KMS-11 (cell line): ENCODE results near the gene PLS1.

ENCODE experiments used
- H2AFZ ChIP-seq: fragments of 200-600 bp; sonication (generic); 2 replicates; pipeline ENCODE4 v1.6.1; 2016; ENCODE audit warnings: antibody characterized with exemption, mixed run types, low read depth
- H3K27ac ChIP-seq: fragments of 200-600 bp; sonication (generic); 2 replicates; pipeline ENCODE4 v1.6.1; 2016; ENCODE audit warnings: mild to moderate bottlenecking, mixed run types
- H3K27me3 ChIP-seq: fragments of 200-600 bp; sonication (generic); 2 replicates; pipeline ENCODE4 v1.6.1; 2017; ENCODE audit warnings: mild to moderate bottlenecking, low read depth, mixed run types, moderate library complexity; ENCODE audit not compliant: insufficient read depth
- H3K36me3 ChIP-seq: fragments of 200-600 bp; sonication (generic); 2 replicates; pipeline ENCODE4 v1.6.1; 2017; ENCODE audit warnings: mild to moderate bottlenecking, mixed run types; ENCODE audit not compliant: insufficient read depth
- H3K4me1 ChIP-seq: fragments of 200-600 bp; sonication (generic); 2 replicates; pipeline ENCODE4 v1.6.1; 2016; ENCODE audit warnings: mild to moderate bottlenecking, low read depth, mixed run types; ENCODE audit not compliant: poor library complexity, severe bottlenecking
- H3K4me2 ChIP-seq: fragments of 200-600 bp; sonication (generic); 2 replicates; pipeline ENCODE4 v1.7.0; 2016; ENCODE audit warnings: mild to moderate bottlenecking, mixed run types
- H3K4me3 ChIP-seq: fragments of 200-600 bp; sonication (generic); IDR thresholded peaks from 2 replicates; pipeline ENCODE4 v1.6.1; 2017; ENCODE audit warnings: low read depth, low read length, mixed read lengths; ENCODE audit not compliant: insufficient read depth
- H3K79me2 ChIP-seq: fragments of 200-600 bp; sonication (generic); 2 replicates; pipeline ENCODE4 v1.6.1; 2016; ENCODE audit warnings: low read depth, mixed run types; ENCODE audit not compliant: insufficient read depth
- H3K9ac ChIP-seq: fragments of 200-600 bp; sonication (generic); 2 replicates; pipeline ENCODE4 v1.6.1; 2016; ENCODE audit warnings: mild to moderate bottlenecking, mixed run types
- H4K20me1 ChIP-seq: fragments of 200-600 bp; sonication (generic); 2 replicates; pipeline ENCODE4 v1.6.1; 2016; ENCODE audit warnings: mild to moderate bottlenecking, mixed run types; ENCODE audit not compliant: insufficient read depth
- CTCF ChIP-seq: fragments of 200-600 bp; sonication (generic); conservative IDR thresholded peaks from 2 replicates; pipeline ENCODE4 v1.6.1; 2017; ENCODE audit warnings: low read depth, mild to moderate bottlenecking, antibody characterized with exemption, low read length, moderate library complexity, mixed read lengths

The PLS1 gene

GRCh38 chr3:142664819-142665218 lies 68.6 kb downstream of the PLS1 start:
- Histone ChIP-seq H3K4me1 (peaks cover 9% of the 10 kb centered on the region), H3K4me2 (no peak overlapping the region), H3K36me3 (no peaks in the 10 kb centered on the region), H4K20me1 (no peaks in the 10 kb centered on the region), H3K79me2 (no peaks in the 10 kb centered on the region), H3K4me3 (no peak overlapping the region), H3K27ac (no peak overlapping the region), H3K9ac (no peak overlapping the region), H3K27me3 (no peaks in the 10 kb centered on the region), H2AFZ (no peak overlapping the region)
- no peak for TF ChIP-seq CTCF

DNA sequence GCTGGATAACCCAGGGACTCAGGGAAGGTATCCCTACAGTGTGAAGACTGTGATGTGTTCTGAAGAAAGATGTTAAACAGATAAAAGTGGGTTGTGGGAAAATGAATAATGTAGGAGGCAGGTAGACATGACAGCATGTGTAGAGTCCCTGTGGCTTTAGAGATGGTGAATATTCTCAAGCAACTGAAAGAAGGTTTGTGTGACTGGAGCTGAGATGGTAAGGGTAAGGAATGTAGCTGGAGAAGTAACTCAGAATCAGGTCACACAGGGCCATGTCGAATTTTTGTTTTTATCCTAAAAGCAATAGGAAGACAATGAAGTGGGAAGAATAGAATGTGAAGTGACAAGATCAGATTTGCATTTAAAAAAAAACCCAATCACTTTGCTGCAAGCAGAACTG lies 73.9 kb downstream of the PLS1 start:
- H3K27ac ChIP-seq: no peak overlapping the region
- H3K79me2 ChIP-seq: no peaks in the 10 kb centered on the region
- no peaks in the 10 kb centered on the region for H3K27me3 ChIP-seq
- H3K4me1 ChIP-seq: no peaks in the 10 kb centered on the region
- no peak overlapping the region for H3K9ac ChIP-seq
- H2AFZ ChIP-seq: no peak overlapping the region
- TF ChIP-seq CTCF: no peak
- no peak overlapping the region for H3K4me2 ChIP-seq
- H3K4me3 ChIP-seq: no peak overlapping the region
- no peaks in the 10 kb centered on the region for H3K36me3 ChIP-seq
- H4K20me1 ChIP-seq: no peaks in the 10 kb centered on the region

GRCh38 chr3:142676151-142676550 lies 80.0 kb downstream of the PLS1 start:
- no peak for TF ChIP-seq CTCF

DNA sequence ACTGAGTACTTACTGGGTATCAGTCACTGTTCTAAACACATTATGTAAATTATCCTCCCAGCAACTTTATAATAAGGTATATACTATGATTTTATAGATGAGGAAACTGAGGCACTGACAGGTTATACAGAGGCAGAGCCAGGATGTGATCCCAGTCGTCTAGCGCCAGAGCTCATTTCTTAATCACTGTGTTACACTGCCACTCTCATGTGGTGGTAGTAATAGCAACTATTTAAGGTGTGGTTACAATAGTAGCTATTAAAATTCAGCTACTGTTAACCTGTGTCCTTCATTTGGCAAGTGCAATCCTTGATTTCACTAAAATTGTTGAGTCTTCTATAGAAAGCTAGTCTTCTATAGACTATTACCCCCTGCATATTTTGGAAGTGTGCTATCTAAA lies 84.5 kb downstream of the PLS1 start:
- Histone ChIP-seq H3K79me2 (no peaks in the 10 kb centered on the region), H3K27ac (no peak overlapping the region), H4K20me1 (no peaks in the 10 kb centered on the region), H3K4me1 (no peaks in the 10 kb centered on the region), H3K36me3 (no peaks in the 10 kb centered on the region), H3K4me2 (no peak overlapping the region), H2AFZ (no peak overlapping the region), H3K27me3 (no peaks in the 10 kb centered on the region), H3K9ac (no peak overlapping the region), H3K4me3 (no peak overlapping the region)
- no peak for TF ChIP-seq CTCF

More at GRCh38 chr3:142676151-142676550, 80.0 kb downstream of the PLS1 start:
- no peaks in the 10 kb centered on the region for H3K36me3 ChIP-seq
- H3K4me2 ChIP-seq: no peak overlapping the region
- H3K4me3 ChIP-seq: no peak overlapping the region
- no peaks in the 10 kb centered on the region for H3K79me2 ChIP-seq
- no peaks in the 10 kb centered on the region for H3K4me1 ChIP-seq
- no peak overlapping the region for H3K9ac ChIP-seq
- H3K27ac ChIP-seq: no peak overlapping the region
- no peaks in the 10 kb centered on the region for H3K27me3 ChIP-seq
- H2AFZ ChIP-seq: no peak overlapping the region
- no peaks in the 10 kb centered on the region for H4K20me1 ChIP-seq
